Measurements from ENCODE around the gene CHCHD2.
"Not testable (repeated sequence)": the region's sequence is repeated elsewhere in the genome, so short reads cannot be mapped to it uniquely, and the experiment has no call there.

CHCHD2 gene

DNA sequence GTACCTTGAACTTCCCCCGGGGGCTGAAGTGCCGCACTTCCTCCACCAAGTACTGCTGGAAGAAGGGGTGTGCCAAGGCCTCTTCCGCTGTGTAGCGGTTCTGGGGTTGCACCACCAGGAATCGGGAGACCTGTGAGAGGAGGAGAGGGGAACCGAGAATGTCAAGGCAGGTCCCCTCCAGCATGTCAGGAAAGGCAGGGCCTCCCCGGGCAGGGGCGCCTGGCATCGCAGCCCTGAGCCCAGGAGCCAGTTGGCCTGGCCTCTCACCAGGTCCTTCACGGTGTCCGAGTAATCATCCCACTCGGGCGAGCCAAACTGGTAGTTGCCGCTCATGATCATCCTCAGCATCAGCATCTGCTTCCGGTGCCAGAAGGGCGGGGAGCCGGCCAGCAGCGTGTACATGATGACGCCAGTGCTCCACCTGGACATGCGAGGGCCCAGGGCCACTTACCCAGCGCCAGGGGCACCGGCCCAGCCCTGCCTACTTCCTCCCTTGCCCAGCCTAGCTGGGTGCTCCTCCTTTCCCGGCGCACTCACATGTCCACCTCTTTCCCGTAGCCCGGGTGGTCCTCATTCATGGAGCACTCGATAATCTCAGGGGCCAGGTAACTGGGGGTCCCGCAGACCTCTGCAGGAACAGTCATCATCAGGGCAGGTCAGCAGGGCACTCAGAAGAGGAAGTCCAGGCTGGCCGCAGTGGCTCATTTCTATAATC is 24.5 kb downstream of the CHCHD2 start:
- DNase-seq, result no peak

GRCh38 chr7:56080726-56081435 is 25.4 kb downstream of the CHCHD2 start:
- DNase-seq, result not testable (repeated sequence)

GRCh38 chr7:56079450-56080185 is 26.7 kb downstream of the CHCHD2 start:
- DNase-seq, result peak; percentile 47

DNA sequence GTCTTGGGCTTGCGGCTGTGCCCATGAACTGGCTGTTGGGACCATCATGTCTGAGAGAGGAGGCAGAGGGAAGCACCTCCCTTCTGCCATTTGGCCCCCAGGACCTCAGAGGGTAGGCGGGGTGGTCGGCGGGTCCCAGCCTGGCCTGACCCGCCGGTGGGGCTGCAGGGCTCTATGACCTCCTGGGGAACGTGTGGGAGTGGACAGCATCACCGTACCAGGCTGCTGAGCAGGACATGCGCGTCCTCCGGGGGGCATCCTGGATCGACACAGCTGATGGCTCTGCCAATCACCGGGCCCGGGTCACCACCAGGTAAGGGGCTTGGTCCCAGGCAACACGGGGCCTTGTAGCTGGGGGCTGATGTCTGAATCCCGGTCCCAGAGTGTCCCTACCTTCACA is 28.1 kb downstream of the CHCHD2 start:
- no peak for DNase-seq

GRCh38 chr7:56077681-56078080 is 28.6 kb downstream of the CHCHD2 start:
- DNase-seq, result no peak

GRCh38 chr7:56074371-56074791 is 31.9 kb downstream of the CHCHD2 start:
- DNase-seq, result peak; percentile 73

GRCh38 chr7:56066376-56066775 is 39.9 kb downstream of the CHCHD2 start:
- DNase-seq, result not testable (repeated sequence)

GRCh38 chr7:56063882-56064625 is 42.2 kb downstream of the CHCHD2 start, which contains the start of gene SUMF2:
Gene SUMF2, plus strand, starts transcription at chr7:56064286. Its CDS starts 26 bp downstream, at chr7:56064312.
- peak; percentile 94 for DNase-seq

- no peak for DNase-seq
Measured at GRCh38 chr7:56063500-56063881, 42.8 kb downstream of the CHCHD2 start.

- no peak for DNase-seq
Measured at GRCh38 chr7:56062382-56062781, 43.9 kb downstream of the CHCHD2 start.

DNA sequence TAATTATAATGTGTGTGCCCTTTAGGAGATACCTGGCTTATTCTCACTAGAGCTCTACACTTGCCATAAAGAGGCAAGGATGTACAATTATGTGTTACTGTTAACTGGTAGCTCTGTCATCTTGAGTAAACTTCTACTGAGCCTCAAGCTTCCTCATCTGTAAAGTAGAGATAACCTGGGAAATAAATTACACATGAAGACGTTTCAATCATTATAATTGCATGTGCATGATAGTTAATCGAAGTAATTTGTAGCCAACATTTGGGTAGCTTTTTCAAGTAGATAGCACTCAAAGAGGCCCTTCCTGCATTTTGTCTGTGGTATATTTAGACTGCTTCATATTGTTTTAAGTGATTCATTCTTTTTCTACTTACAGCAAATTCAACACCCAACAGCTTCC is 52.3 kb downstream of the CHCHD2 start:
- no peak for DNase-seq

- DNase-seq, result no peak
Measured at GRCh38 chr7:56053379-56053778, 52.9 kb downstream of the CHCHD2 start.
